HepG2 (cell line): ENCODE results near the gene GGACT. TPM values are rescaled to one million over a fixed set of nuclear protein-coding genes. Genes with fewer than 3 reads are reported as not detected.
A peak's percentile ranks its signal among the peaks of the same experiment; 100 is the strongest.

Experiments
- AHDC1 ChIP-seq: sonication (generic); formaldehyde crosslinking; IDR thresholded peaks from 2 replicates; pipeline ENCODE4 v1.5.1; 2020; ENCODE audit warnings: mild to moderate bottlenecking, missing genetic modification reagents, borderline replicate concordance
- ARID4A ChIP-seq: sonication (generic); formaldehyde crosslinking; IDR thresholded peaks from 2 replicates; pipeline ENCODE4 v1.5.0; 2020; ENCODE audit warnings: mild to moderate bottlenecking, missing genetic modification reagents, borderline replicate concordance
- EED ChIP-seq: sonication (generic); formaldehyde crosslinking; IDR thresholded peaks from 2 replicates; pipeline ENCODE4 v1.5.0; 2020; ENCODE audit warnings: mild to moderate bottlenecking, missing genetic modification reagents
- GATAD2A ChIP-seq: IDR thresholded peaks from 2 replicates; pipeline ENCODE4 v1.6.1; 2016
- MED1 ChIP-seq: sonication (generic); formaldehyde crosslinking; IDR thresholded peaks from 2 replicates; pipeline ENCODE4 v1.4.0; 2020; ENCODE audit warnings: missing genetic modification reagents
- NFKB2 ChIP-seq: sonication (generic); formaldehyde crosslinking; IDR thresholded peaks from 2 replicates; pipeline ENCODE4 v1.4.0; 2020; ENCODE audit warnings: missing genetic modification reagents, borderline replicate concordance
- NR2C2 ChIP-seq: sonication (generic); formaldehyde crosslinking; IDR thresholded peaks from 2 replicates; pipeline ENCODE4 v1.4.0; 2020; ENCODE audit warnings: missing genetic modification reagents, mild to moderate bottlenecking, moderate library complexity, borderline replicate concordance
- PATZ1 ChIP-seq: sonication (generic); formaldehyde crosslinking; IDR thresholded peaks from 2 replicates; pipeline ENCODE4 v1.4.0; 2020; ENCODE audit warnings: missing genetic modification reagents
- RFX1 ChIP-seq: fragments of 450-650 bp; IDR thresholded peaks from 2 replicates; pipeline ENCODE4 v1.6.1; 2017
- RFXANK ChIP-seq: IDR thresholded peaks from 2 replicates; pipeline ENCODE4 v1.6.1; 2016
- SNAPC4 ChIP-seq: sonication (generic); formaldehyde crosslinking; IDR thresholded peaks from 2 replicates; pipeline ENCODE4 v1.4.0; 2020; ENCODE audit warnings: mild to moderate bottlenecking, missing genetic modification reagents
- ZNF605 ChIP-seq: sonication (generic); formaldehyde crosslinking; IDR thresholded peaks from 2 replicates; pipeline ENCODE4 v1.8.0; 2022; ENCODE audit warnings: mild to moderate bottlenecking, missing genetic modification reagents
- polyA plus RNA-seq, 8 experiments: library from polyadenylated mRNA; depleted of rRNA in 3 of 8; stranded (reverse) in 7 of 8; unstranded in 1 of 8; fragments of >200 nt; fragmentation: Illumina TruSeq in 4 of 8; extraction: Trizol in 4 of 8; gene quantifications; 2 replicates each; pipeline versions ENCODE4 v1.2.1 to v1.2.3, GENCODE V29; 2011 to 2016; ENCODE audit warnings: low read depth in 4 of 8, missing spikeins in 1 of 8, mixed read lengths in 1 of 8; ENCODE audit not compliant: insufficient read depth in 1 of 8
- total RNA-seq, 5 experiments: library from RNA; depleted of rRNA; stranded (reverse); fragments of >200 nt; fragmentation: Illumina TruSeq; extraction: Trizol; gene quantifications; 2 replicates each; pipeline ENCODE4 v1.2.3, GENCODE V29; 2016; ENCODE audit warnings: low read depth in 1 of 5

GGACT gene
- total and polyA plus RNA-seq, 2 of the 13 experiments (the other 11 are each of a cell fraction or from before 2014, with no cell fraction given) = 1.7 to 1.9 TPM

- TF ChIP-seq AHDC1 (CRISPR knock-in tag) (no peak), RFXANK (CRISPR knock-in tag) (no peak), EED (CRISPR knock-in tag) (no peak), RFX1 (no peak), ZNF605 (CRISPR knock-in tag) (no peak), GATAD2A (CRISPR knock-in tag) (peak; percentile 18), SNAPC4 (CRISPR knock-in tag) (no peak), MED1 (CRISPR knock-in tag) (0 out of 2 replicates have a peak, but pooled peaks have one; percentile 2), PATZ1 (CRISPR knock-in tag) (peak; percentile 63), ARID4A (CRISPR knock-in tag) (no peak), NFKB2 (CRISPR knock-in tag) (no peak), NR2C2 (CRISPR knock-in tag) (0 out of 2 replicates have a peak, but pooled peaks have one; percentile 31)
These were observed 24.0 kb downstream of the GGACT start (continued) for GRCh38 chr13:100564444-100565223.
